HuH-7 (cell line): ENCODE results near the gene RIMBP3C.
"Not testable (repeated sequence)": the region's sequence is repeated elsewhere in the genome, so short reads cannot be mapped to it uniquely, and the experiment has no call there.

Source experiments
- DNase-seq: peaks from one replicate; pipeline ENCODE4 v3.0.0; 2011; ENCODE audit warnings: low spot score

The RIMBP3C gene

DNA sequence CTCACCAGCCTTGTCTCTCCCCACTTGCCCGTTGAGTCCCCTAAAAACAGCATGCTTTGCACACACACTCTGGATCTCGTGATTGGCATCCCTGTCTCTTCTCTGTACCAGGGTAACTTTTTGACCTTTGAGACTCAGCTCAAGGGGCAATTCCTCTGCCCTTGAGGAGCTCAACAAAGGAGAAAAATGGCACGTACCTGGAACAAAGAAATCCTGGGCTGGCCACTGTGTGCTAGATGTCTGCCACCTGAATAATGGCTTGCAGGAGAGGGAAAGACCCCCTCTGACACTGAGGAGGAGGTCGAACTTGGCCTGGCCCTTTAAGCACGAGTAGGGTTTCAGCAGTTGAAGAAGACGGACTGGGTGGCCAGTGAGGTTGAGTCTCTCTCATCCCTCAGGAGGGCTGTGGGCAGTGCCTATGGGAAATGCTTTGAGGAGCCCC, 22.1 kb upstream of the RIMBP3C start:
- DNase-seq: no peak

DNA sequence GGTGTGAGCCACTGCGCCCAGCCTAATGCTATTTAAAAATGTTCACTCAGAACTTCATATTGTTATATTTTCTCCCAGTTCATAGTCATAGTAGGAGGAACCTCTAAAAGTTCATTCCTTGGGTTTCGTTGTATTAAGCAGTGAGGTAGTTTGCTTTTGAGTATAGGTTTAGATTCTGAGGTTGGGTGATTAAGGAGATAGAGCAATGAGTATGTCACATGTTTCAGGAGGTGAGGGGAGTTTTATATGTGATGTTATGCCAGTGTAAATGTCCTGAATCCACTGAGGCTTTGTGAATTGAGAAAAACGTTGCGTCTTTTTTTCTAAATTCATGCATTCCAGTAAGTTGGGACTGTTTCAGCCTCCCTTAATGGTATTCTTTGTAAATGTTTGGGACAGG, 20.4 kb upstream of the RIMBP3C start:
- DNase-seq: no peak

DNA sequence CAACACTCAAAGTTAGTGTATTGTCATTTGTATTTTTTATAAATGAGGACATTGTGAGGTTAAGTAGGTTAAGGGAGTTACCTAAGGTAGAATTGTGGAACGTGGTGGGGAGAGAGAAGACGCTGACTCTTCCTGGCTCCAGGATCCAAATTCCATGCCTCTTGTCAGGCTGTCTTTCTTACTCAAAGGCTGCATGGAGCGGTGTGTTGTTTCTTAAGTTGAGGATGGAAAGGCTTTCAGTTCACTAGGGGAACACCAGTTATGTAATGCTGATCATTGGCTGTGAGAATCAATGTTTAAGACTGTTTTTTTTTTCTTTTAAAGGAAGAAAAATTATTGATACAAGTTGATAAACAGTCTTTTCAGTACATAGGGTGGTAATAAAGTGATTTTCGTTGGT, 19.1 kb upstream of the RIMBP3C start:
- no peak for DNase-seq

DNA sequence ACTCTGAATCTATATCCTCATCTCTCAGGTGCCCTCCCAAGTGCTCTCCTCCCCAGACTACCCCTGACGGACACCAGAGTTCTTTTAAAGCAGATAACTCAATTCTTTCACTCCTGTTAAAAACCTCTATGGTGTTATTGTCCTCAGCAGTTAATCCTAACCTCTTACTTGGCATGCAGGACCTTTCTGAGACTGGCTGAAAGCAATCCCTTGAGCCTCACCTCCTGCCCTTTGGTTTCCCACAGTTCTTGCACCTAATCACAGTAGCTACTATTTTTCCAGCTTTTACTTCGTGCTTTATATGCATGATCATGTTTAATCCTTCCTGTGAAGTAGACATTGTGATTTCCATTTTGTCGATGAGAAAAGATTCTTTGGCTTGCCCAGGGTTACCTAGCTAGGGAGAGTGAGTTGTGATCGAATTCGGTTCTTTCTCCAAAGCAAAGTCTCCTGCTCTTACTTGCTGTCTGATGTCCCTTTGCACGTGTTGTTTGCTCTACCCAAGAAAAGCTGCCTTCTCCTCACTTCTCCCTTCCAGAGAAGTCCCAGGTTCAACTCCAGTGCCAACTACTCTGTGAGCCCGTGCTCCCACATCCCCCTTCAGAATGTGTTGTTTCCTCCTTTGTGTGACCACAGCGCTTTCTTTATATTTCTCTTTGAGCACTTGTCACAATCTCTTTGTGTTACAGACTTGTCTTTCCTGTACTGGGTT, 18.4 kb upstream of the RIMBP3C start:
- DNase-seq: no peak

DNA sequence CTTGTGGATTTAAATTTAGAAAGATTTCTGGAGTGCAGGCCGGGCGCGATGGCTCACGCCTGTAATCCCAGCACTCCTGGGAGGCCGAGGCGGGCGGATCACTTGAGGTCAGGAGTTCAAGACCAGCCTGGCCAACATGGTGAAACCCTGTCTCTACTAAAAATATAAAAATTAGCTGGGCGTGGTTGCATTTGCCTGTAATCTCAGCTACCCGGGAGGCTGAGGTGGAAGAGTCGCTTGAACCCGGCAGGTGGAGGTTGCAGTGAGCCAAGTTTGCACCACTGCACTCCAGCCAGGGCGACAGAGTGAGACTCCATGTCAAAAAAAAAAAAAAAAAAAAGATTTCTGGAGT, 17.8 kb upstream of the RIMBP3C start:
- not testable (repeated sequence) for DNase-seq

DNA sequence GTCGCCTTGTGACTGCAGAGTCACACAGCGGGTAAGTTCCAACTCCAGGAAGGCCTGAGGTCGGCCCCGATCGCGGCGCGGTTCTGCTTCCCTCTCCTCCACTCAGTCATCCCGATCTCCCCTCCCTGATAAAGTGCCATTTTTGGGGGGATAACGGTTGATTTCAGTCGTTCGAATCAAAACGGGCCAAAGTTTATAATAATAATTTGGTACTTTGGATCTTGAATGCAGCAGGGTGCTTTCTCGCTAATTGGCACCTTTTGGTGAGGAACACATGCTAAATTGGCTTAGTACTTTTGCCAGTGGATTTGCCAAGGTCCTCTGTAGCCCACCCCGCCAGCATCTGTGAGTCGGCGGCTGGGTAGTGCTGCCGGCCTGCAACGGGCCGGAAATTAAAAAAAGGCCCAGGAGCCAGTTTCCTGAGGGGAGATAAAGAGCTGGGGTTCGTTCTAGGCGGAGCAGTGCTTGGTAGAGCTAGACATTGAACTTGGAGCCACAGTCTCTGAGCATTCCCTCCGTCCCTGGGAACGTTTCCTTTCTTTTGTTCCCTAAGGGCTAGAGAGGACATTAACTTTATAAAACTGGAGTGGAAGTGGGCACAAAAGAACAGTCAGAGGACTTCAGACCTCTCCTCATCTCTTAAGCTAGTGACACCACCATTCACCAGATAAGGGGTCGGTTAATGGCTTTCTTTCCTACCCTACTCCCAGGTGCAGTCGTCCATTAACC, 17.2 kb upstream of the RIMBP3C start:
- no peak for DNase-seq

DNA sequence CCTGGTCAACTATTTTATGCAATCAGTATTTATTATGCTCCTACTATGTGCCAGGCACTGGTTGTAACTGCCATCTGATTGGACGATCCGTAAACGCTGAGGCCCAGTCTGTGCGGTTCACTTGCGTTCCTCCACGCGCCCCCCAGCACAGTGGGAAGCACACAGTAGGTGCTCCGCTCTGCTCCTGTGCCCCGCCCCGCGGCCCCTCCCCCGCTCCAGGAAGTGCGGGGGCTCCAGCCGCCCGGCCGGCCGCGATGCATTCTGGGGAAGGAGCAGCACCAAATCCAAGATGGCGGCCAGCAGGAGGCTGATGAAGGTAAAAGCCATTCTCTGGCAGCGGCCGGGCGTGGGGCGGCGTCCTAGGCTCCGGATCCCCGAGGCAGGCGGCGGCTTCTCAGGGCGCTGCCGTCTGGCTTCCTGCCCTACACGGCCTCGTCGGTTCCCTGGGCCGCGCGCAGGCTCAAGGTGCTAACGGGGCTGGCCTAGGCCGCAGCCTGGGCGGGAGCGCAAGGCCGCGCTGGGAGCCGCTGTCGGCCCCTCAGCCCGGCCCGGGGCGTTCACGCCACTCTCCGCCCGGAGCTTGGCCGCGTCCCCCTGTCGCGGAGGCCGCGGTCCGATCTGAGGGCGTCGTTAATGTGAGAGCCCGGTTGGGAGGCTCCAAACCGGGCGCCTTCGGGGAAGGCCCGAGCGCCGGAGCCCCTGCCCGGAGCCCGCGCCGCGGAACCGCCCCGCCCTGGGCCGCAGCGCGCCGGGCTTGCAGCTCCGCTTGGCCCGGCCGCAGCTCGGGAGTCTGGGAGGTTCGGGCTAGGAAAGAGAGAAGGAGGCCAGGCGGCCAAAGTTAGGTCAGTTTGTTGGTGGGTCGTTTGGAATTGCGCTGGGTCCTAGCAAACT, 16.4 kb upstream of the RIMBP3C start, which contains the start of gene UBE2L3:
Gene UBE2L3 (plus strand): TSS at position 259 of the 891 bp plus-strand sequence. CDS start 31 bp downstream, at position 290.
- DNase-seq: peak; percentile 87

DNA sequence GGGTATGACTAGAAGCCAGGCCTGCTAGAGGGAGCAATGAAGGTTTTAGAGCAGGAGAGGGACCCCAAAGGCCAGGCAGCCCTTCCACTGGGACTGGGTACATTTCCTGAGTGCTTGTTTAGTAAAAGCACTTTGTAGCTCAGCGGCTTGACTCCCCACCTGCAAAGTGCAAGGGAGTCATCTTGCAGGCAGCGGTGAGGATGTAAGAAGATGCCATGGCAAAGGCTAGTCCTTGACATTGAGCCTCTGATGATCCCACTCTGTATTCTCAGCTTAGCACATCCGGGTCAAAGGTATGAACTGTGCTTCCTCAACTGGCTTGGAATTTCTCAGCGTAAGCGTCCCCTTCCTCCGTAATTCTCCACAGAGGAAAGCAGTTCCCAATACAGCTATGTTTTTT, 13.2 kb upstream of the RIMBP3C start:
- no peak for DNase-seq

DNA sequence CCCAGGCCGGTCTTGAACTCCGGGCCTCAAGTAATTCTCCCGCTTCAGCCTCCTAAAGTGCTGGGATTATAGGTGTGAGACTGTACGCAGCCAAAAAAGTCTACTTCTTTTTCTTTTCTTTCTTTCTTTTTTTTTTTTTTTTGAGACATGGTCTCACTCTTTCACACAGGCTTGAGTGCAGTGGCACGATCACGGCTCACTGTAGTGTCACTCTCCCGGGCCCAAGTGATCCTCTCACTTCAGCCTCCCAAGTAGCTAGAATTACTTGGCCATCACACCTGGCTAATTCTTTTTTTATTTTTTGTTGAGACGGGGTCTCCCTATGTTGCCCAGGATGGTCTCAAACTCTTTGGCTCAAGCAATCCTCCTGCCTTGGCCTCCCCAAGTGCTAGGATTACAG, 12.7 kb upstream of the RIMBP3C start:
- DNase-seq: no peak

DNA sequence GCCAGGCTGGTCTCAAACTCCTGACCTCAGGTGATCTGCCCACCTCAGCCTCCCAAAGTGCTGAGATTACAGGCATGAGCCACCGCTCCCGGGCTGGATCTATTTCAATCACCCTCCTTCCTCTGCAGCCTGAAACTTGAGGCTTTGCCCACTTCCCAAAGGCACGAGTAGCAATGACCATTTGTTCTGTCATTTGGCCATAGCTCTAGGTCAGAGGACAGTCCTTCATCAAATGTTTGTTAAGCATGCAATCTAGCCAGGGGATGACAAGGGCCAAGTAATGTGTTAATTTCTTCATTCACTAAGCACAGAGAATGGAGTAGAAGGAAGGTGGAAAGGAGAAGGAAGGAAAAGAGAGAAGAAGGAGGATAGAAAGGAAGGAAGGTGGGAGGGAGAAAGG, 9.4 kb upstream of the RIMBP3C start:
- not testable (repeated sequence) for DNase-seq

DNA sequence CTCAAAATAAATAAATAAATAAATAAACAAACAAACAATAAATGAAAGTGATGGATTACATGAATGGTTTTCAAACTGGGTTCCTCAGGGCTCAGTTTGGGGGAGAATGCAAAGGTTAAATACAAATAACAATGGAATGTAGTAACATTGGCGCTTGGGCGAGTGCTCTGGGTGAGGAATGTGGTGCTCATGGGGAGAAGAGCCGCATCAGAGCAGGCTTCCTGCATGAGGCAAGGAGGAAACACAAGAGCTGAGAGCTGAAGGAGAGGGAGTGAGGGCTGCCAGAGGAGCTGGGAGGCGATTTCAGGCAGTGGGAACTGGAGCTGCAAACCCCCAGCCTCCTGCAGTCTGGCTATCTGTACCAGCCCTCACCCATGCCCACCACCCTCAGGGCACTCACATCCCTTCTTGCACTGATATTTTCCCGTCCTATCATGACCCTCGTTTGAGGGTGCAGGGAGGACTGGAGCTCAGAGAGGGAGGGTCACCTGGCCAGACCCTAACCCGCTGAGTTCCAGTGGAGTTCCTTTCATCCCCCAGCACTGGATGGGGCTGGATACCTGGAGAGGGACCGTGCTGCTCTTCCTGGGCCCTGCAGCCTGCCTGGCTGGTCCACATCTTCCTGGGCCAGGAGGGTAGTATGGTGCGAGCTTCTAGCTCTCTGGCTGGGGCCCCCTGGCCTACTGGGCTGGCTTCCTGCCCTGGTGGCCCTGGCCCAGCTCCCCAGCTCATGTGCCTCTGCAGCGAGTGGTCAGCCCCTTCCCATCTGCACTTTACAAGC, 8.3 kb upstream of the RIMBP3C start:
- DNase-seq: not testable (repeated sequence)

DNA sequence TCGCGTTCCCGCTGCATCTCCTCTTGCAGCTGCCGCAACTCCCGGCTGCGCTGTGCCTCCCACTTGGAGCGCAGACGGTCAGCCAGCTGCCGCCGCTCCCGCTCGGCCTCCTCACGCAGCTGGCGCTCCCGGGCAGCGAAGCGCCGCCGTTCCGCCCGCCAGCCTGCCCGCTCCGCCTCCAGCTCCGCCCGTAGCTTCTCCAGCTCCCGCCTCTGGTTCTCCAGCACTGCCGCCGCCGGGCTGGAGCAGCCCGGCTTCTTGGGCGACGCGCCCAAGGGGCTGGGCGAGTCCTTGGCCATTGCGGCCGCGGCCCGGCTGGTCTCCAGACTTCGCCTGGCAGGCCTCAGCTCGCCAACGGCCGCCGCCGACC, 598 bp downstream of the RIMBP3C start:
- not testable (repeated sequence) for DNase-seq

DNA sequence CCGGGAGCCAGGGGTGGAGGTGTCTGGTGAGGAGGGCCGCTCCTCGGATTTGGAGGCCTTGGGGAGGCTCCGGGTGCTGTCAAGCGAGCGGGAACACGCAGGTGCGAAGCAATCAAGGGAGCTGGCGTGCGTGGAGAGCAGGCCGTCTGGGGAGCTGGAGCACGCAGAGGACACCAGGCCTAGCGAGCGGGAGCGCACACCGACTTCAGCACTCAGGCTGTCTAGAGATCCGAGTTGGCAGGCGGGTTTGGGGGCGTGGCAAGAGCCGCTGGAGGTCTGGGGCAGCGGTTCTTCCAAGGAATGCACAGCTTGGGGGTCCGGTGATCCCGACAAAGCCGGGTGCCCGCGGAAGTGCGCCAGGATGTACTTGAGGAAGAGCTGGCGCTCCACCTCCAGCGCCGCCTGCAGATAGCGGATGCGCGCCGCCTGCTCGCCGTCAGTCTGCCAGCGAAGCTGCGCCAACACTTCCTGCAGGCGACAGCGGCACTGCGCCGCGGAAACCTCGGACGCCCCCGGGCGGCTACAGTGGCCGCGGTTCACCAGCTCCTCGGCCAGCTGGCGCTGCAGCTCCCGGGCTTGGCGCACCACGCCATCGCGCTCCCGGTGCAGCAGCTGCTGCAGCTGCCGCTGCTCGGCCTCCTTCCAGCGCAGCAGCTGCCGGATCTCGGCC, 1.1 kb downstream of the RIMBP3C start:
- DNase-seq: not testable (repeated sequence)

DNA sequence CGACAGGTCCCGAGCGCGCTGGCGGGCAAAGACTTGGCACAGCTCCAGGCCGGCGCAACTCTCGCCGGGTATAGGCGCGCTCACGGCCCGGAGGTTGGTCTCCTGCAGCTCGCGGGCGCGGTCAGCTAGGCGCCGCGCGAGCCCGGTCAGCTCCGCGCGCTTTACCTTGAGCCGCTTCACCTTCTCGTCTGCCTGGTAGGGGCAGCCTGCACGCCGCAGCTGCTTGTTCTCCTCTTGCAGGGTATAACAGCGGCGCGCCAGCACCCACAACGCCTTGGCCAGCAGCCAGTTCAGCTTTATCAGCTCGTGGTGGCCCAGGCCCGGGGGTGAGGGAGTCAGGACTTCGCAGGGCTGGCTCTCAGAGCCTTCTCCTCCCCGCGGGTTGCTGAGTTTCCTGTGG, 1.7 kb downstream of the RIMBP3C start:
- DNase-seq: not testable (repeated sequence)

DNA sequence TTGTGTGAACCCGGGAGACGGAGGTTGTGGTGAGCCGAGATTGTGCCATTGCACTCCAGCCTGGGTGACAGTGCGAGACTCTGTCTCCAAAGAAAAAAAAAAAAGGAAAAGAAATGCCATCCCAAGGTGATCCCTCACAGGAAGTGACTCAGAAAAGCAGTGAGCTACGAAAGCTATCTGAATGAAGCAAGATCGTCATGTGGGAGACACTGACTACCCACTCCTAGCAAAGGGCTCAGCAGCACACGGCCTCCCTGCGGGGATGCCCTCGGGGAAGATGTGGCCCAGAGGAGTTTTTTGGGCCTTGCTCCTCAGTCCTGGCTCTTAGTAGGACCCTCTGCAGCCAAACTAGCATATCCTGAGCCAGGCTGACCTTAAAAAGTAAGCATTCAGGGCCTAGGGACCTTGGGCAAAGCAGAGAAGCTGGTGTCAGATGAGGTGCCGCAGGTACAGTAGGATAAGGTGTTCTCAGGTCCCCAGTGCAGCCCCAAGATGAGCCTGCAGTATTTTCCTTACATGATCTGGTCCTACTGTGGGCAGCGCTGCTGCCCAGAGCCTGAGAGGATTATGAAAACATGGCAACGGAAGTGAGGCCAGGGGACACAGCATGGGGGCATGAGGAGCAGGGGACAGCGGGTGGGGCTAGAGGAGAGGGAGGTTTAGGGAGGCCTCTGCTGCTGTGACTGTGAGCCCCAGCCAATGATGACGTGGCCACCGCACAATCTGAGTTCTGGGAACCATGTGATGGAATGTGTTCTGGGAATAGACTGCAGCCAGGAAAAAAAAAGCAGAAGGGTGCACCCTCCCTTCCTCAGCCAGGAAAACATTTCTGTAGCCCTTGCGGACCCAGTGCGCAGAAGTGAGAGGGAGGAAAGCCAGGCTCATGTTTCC, 6.6 kb downstream of the RIMBP3C start:
- DNase-seq: not testable (repeated sequence)

DNA sequence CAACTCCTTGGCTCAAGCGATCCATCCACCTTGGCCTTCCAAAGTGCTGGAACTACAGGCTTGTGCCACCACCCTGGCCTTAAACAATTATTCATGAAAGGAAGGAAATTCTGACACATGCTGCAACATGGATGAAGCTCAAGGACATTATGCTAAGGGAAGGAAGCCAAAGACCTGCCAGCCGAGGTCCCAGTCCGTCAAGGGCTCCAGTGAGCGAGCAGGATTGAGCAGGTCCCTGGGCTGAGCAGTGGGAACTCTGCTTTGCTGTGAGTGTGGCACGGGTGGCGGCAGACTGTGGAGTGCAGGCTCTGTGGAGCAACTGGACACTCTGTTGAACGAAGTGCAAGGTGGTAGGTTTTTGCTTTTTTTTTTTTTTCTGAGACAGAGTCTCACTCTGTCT, 11.4 kb downstream of the RIMBP3C start:
- DNase-seq: not testable (repeated sequence)

DNA sequence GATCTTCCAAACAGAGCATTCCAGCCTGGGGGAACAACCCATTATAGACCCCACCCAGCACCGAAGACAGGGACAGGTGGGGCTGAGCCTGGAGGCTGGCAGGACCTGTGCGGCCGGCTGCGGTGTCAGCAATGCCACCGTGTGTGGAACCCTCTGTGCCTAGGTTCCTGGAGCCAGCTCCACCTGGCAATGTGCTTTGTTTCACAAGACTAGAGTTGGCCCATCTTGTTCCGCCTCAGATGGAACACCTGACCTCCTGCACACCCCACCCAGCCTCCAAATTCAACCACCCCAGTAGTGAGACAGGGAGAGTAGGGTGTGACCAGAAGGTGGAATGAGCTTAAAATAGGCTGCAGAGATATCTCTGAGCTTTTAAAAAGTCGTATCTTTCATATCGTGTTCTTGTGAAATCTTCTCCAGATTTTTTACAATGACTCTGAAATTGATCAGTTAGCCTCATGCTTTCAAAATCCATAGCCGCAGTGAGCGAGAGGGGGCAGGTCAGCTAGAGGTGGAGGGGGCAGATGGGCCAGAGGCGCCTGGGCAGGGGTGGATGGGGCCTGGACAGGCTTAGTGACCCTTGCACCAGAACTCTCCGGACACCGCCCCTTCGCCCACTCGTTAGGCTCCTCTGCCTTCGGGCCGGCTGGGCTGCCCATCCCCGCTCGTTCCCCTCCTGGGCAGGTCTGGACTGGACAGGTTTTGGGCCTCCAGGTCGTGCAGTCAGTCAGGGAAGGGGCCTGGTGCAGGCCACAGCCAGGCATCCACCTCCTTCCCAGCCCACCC, 18.2 kb downstream of the RIMBP3C start:
- not testable (repeated sequence) for DNase-seq

DNA sequence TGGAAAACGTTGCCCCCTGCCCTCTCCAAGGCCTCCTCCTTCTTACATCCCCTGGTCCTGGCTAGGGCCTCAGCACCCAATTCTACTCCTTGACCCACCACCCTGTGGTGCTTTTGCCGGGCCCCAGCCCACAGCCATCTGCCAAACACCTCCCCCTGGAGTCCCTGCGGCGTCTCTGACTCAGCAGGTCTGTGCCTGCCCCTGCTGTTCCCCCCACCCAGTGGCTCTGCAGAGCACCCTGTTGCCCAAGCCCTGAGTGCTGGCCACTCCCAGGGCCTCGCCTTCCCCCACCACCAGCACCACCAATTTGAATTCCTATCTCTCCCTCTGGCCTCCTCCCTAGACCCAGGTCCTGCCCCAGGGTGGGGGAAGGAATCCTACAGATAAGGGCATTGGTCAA, 19.7 kb downstream of the RIMBP3C start:
- not testable (repeated sequence) for DNase-seq
